SHP77 treated with DMSO at 0.1 percent for 48 hours (cell line): ENCODE data around the gene MTUS2.

Experiments
- DNase-seq: peaks from one replicate; lab custom pipeline; 2025; lab: John Stamatoyannopoulos, UW

The MTUS2 gene

DNA sequence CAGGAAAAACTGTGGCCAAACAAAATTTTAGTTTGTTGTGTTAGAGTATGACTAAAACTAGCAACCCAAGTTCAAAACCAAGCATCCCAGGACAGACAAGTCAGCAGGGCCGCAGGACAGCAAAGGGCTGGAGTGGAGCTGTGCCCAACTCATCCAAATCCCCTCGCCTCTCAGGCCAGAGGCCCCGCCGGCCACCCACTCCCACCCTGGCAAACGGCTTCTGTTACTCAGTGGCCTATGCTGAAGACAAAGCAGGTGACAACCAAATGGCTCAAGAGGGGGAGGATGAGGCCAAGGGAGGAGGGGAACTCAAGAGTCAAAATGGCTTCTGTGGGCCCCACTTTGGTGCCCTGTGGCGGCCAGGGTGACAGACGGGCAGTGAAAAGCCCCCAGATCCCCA is 705.6 kb downstream of the MTUS2 start:
- no peak for DNase-seq

DNA sequence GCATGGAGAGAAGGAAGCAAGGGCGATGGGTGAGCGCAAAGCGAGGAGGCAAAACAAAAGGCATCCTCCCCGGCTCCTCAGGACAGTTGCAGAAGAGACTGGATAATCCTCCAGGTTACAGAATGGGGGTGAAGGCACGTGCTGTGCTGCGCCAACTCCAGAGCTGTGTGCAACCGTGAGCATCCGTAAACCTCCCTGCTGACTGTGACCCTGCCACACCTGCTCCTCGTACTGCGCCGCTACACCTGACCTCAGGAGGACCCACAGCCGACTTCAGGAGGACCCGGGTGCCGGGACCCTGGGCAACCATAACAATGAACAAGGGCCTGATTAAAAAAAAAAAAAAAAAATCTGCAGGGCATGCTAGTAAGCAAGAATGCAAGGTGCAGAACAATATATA is 706.6 kb downstream of the MTUS2 start:
- no peak for DNase-seq

DNA sequence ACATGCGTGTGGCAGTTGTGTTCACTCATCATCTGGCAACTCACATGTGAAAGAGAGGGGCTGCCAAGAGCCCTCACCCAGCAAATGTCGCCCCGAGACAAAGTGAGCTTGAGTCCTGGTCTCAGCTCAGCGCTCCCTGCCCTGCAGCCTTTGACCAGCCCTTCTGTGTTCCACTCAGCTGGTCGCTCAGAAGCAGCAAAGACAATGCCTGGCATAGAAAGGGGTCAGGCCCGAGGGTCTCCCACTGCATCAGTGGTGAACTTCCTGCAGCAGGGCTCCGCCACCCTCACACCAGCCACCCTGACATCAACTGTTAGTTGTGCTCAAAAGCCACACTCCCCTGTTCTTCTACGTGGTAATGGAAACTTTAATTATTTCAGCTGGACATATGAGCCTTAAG is 707.4 kb downstream of the MTUS2 start:
- no peak for DNase-seq

DNA sequence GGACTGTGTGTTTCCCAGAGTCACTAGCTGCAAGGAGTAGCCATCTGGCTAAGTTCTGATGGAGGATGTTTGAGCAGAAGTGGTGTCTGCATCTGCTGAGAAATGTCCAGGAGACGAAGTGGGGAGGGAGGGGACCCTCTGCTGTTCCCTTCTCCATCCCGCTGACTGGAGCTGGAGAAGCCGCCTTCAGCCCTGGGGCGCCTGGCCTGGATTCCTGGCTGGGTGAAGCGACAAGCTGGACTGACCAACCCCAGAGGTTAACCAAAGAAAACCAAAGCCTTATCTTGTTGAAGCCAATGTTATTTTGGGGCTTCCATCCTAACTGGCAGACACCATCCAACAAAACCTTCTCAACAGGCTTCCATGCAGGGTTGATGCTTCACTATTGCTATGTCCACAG is 707.8 kb downstream of the MTUS2 start:
- no peak for DNase-seq

DNA sequence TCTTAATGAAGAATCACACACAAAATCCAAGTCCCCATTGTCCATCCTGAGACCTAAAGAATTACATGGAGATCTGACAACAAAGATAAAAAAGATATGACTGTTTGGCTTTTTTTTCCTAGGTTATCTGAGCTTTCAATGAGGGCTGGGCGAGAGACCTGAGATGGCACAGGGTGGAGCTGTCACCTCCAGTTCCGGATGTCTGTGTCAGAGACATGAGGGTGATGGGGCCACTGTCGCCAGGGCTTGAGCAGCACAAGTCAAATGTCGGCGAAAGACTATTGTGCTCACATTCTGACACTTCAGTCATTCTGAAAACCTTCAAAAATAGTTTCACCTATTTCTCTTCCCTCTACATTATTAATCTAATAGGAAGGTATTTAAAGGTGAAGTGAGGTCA is 709.6 kb downstream of the MTUS2 start:
- no peak for DNase-seq

DNA sequence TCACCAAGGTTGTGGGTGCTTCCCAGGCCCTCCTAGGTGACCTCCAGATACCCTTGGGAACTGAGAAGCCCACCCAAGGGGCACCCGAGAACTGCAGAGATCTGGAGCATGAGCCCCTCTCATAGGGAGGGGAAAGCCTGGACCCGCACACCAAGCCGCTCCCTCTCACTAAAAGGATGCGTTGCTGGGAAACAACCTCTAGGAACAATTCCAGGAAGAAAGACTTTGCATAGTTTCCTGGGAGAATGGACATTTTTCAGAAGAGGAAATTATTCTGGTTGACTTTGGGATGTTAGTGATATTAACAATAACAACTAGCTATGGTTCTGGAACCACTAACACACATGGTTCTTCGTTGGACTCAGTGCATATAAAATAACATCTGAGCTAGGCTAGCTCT is 710.8 kb downstream of the MTUS2 start:
- DNase-seq: no peak

DNA sequence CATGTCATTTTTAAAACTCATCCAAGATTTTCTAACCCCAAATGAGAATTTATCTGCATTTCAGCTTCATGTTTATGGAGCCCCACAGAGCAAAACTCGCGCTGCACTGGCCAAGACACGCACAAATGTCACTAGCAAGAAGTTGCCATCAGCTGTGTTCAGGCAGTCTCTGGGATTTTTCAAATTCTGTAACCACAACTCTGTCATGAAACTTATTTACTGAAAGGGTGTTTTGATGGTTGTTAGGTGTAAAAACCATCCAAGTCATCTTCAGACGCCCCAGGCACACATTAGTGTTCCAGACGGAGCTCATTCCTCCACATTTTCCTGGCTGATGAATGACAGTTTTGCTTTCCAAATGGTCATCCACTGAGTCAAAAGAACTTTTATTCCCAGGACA is 712.0 kb downstream of the MTUS2 start:
- no peak for DNase-seq

DNA sequence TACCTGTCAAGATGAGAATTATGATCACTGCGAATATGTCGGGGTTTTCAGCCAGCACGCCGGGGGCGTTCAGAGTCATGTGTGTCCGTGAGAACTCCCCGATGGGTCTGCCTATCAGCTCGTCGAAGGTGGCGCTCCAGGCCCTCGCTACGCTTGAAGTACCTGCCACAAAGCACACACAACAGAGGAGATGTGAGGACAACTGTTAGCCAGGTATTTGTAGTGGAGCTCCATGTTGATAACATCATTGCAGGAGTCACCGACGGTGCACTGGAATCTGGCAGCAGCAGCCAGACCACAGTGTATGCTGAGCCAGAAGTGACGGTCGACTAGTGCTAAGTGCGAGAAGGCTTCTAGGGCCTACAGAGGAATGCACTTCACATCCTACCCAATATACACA is 712.7 kb downstream of the MTUS2 start:
- DNase-seq: no peak

DNA sequence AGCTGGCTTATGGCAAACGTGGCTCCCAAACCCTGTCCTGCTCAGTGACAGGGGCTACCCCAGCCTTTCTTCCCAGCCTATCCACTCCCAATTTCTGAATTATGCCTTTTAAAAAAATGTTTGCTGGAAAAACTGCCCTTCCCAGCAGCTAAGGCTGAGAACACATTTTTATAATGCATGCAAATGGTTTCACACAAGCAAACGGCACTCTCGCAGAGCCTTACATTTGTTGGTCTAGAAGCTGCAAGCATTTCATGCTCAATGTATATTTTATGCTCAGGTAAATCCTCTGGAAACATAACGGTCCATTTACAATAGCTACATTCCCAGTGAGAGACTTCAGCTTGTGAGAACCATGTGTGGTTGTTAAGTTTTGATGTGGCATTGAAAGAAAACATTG is 713.9 kb downstream of the MTUS2 start:
- no peak for DNase-seq

DNA sequence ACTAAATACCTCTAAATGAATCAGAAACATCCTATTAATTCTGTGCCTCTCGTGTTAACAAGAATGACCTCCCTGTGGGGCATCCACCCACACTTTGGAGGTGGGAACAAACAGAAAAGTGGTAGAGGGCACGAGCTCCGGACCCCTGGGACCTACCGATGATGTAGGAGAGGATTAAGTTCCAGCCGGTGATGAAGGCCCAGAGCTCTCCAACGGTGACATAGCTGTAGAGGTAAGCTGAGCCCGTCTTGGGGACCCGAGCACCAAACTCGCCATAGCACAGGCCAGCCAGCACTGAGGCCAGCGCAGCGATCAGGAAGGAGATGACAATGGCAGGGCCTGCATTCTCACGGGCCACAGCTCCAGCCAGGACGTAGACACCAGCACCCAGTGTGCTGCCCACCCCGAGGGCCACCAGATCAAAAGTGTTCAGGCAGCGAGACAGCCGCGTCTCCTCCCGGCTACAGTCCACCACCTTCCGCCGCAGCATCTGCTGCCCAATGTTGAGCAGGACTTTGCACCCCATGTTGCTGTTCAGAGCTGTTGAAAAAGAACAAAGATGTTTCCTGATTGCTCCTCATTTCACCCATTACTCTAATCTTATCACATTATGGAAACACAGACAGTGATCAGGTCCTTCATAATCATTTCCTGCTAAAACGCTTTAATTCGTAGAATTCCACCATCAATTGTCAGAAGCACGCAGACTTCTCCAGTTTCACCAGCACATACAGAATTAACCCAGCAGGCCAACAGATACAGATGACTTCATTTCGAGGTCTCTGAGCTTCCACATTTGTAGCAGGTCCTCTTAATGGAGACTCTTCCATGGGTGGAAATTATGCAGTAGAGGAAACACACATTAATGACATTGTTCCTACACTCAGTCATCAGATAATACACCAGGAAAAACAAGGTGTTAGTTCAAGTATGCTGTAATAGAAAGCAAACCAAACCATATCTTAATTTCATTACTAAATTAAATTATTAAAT is 715.8 kb downstream of the MTUS2 start:
- no peak for DNase-seq

DNA sequence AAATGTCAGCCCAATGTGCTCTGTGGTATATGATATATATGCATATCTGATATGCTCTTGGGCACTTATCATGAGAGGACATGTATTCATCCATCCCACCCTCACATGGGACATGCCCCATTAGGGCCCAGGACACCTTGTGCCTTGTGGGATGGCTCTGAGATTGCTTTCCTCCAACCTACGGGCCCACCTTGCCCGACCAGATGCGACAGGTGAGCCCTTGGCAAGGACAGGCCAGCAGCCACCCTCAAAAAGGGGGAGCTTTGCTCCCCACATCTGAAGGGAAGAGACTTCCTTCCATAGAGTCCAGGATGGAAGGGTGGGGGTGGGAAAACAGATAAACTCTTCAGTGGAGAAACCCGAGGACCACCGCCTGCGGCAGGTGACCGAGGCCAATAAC is 716.7 kb downstream of the MTUS2 start:
- DNase-seq: no peak

DNA sequence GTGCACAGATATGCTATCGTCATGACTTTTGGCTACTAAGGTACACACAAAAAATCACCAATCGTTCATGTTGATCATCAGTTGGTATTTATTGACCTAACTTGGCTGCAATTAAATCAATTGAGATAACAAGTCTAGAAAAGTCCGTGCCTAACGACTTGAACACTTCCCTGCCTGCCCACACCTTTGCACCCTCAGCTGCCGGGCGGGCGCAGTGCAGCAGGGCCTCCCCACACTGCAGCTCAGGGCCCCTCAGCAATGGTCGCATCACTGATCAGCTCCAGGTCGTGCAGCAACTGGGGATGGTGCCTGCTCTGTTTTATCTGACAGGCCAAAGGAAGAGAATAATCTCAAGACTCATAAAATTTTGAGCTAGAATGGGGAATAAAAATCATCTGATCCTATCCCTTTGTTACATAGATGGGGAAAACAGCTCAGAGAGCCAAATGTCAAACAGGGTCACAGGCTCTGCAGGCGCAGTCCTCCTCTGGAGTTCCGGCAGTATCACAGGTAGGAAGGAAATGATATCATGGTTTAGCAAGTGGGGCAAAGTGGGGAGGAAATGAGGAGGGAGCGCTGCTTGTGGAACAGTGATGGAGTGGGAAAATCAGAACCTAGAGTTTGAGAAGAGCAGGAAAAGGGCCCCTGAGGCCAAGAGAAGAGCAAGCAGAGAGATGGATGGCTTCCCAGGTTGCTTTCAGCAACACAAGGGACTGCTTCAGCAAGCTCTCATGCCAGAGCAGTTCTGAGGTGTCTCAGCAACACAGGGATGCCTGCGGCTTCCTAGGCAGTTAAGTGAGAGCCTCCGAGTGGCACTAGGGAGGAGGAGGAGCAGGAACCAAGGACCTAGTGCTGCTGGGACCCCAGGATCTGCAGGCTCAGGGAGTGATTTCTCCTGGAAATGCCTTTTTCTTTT is 717.9 kb downstream of the MTUS2 start:
- DNase-seq: no peak

DNA sequence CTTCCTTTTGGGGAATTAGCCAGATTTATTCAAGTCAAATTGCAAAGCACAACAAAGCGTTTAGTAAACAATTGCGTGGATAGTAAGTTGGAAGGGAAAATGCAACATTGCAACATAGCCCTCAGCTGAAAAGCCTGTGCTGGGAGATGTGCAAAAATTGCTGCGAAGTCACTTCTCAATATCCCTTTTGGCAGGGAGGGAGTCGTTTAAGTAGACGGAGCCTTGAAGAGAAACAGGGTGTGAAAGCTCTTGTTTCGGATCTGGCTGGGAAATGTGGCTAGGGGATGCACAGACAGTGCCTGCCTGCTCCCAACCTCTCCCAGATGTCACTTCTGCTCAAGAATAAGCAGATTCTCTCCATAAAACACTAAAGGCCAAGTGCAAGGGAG is 718.5 kb downstream of the MTUS2 start:
- DNase-seq: no peak

DNA sequence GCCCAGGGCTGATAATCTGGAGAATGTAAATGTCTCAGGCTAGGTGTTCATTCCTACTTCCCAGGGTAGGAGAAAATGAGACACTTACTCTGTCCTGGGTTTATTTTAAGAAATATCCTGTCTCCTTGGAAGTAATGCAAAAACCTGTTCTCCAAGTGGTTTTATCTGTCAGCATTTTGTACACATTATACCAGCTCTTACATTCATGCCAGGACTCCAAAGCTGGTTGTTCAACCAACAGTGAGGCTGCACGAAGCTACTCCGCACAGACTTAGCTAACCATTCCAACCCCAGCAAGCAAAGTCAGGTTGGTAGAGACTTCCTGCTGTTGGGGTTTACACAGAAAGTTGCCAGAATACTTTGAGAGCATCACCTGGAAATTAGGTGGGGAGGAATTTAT is 719.7 kb downstream of the MTUS2 start:
- DNase-seq: no peak

DNA sequence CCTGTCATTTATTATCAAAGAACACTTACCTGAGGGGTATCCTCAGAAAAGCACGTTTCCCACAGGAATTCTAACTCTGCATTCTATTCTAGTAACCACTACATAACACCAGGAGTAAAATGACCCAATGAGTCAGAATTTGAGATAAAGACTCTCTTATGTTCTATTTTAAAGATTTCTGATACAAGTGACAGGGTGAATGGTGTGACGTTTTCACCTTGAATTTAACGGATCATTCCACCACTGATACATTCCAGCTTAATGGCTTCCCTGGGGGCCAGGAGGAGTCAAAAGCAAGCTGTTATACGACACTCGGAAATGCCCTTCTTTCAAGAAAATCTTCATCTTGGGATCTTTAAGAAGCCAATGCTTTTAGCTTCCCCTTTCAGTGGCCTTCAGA is 720.2 kb downstream of the MTUS2 start:
- no peak for DNase-seq

DNA sequence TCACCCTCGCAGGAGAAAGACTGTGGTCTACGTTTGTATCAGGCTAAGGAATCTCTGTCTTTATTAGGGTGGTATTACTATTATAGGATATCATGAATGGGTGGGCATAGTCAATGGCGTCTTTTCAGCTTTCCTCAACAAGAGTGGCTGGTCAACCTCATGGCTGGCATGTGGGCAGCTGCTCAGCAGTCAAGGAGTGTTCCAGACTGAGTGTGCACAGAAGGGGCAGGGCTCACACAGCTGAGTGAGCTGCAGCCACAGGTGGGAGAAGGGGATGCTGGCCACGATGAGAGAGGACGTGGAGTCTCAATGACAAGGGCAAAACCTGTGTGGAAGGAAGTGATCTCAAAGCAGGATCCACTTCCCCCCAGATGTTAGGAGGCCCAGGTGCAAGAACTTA is 720.7 kb downstream of the MTUS2 start:
- no peak for DNase-seq

DNA sequence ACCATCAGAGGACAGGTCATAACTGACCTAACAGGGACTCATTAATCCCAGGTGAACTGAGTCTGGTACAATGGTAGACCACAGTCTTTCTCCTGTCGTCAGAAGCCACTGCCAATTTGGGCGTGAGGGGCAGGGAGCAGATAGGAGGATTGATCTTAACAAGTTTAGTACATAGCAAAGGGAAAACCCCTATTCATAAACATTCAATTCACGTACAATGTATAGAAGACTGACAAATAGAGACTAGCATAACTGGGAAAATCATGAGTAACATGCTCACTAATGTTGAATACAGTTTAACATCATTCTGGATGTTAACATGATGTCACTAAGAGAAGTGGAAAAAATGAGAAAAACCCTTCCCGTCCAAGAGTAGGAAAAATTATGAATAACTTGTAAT is 721.3 kb downstream of the MTUS2 start:
- DNase-seq: no peak

DNA sequence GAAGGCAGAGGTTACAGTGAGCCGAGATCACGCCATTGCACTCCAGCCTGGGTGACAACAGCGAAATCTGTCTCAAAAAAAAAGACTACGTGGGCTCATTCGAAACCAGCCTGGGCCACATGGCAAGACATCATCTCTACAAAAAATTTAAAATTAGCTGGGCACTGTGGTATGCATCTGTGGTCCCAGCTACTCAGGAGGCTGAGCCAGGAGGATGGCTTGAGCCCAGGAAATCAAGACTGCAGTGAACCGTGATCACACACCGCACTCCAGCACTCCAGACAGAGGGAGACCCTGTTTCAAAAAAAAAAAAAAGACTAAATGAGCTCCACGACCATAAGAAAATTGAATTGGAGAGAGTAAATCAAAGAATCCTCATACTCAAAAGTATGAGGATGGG is 722.2 kb downstream of the MTUS2 start:
- DNase-seq: no peak

DNA sequence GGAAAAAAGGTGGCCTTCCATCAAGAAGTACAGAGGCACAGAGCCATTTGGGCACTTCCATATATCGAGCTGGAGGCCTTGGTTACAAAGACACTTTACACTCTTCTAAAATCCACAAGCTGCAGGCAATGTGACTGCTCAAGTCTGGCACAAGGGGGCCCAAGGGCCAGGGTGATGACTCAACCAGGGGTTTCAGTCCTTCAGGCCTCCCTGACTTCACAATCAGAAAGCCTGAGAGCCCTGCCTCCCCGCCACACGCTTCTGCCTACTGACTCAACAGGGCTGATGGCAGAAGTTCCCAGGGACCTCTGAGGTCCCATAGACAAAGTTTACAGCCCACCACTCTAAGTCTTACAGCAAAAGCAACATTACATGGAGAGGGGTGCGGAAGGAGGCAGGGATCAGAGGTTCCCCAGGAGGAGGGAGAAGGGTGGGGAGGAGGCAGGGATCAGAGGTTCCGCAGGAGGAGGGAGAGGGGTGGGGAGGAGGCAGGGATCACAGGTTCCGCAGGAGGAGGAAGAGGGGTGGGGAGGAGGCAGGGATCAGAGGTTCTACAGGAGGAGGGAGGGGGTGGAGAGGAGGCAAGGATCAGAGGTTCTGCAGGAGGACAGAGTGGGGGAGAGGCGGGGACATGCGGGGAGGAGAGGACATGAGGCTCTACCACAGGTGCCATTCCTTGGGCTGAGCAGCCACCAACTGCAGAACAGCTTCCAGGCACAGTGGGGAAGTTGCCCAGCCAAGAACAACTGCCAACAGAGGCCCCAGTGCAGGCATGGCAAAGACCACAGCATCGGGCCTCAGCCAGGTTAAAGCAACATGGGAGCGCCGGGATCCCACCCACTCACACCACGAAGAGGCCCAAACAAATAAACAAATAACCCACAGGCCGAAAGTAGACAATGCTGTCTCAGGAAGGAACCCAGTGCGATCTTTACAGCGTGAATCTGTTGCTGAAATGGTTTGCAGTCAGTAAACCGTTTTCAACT is 723.4 kb downstream of the MTUS2 start:
- no peak for DNase-seq

DNA sequence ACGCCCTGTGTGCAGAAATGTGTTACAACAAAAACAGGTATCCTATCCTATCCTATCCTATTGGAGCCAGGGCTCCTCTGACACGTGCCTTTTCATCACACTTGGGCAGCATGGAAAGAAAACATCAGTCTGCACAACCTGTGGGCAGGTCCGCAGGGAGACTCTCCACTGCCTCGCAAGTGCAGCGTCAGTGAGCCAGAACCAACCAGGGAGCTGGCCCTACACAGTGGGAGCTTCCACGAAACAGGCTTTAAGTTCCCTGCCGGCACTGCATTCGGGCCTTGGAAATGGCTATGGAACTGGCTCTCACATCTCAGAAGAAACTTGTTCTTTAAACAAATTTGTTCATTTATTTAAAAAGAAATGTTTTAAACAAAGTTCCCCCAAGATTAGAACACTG is 725.8 kb downstream of the MTUS2 start:
- DNase-seq: no peak

DNA sequence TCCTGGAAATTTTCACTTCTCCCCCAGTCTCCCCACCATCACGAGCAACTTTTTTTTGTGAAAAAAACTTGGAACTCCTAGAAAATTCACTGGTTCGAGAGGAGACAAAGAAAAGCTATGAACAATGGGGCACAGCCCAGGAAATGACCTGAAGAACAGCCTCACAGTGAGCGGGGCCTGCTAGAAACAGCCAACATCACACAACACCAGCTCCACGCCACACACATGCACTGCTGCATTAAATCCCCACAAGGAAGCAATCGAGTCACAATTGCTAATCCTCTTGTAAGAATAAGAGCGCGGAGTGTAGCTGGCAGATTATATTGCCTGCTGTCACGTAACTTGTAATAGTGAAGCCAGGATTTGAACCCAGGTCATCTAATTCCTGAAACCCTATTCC is 726.5 kb downstream of the MTUS2 start:
- no peak for DNase-seq

DNA sequence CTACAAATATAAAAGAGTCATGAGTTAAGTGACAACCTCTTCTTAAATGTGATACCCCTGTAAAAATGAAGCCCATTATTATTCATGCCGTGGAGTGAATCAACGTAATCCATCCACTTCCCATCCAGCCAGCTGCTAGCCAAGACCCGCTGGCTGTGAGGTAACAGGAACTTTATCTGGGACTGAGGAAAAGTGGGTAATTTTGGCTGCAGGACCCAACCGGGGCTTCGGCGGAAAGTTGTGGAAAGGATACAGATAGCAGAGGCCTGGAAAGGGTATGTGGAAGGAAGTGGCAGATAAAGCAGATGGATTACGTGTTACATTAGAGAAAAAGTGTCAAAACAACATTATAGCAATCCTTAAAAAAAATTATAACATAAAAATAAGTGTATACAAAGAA is 727.0 kb downstream of the MTUS2 start:
- no peak for DNase-seq
